HG02943 (cell line): Measurements from ENCODE around the gene DPY19L3.
"Not testable (repeated sequence)": the region's sequence is repeated elsewhere in the genome, so short reads cannot be mapped to it uniquely, and the experiment has no call there.

Experiments used
- ATAC-seq: cut with Tn5 transposase; IDR thresholded peaks from one replicate; pipeline ENCODE4 v1.9.1; 2021; ENCODE audit warnings: mild to moderate bottlenecking, low read depth, moderate library complexity; ENCODE audit not compliant: unreplicated experiment

Gene DPY19L3

GRCh38 chr19:32489971-32490370, 84.4 kb downstream of the DPY19L3 start:
- ATAC-seq, result no peak

GRCh38 chr19:32497391-32497790, 91.8 kb downstream of the DPY19L3 start:
- ATAC-seq, result no peak

GRCh38 chr19:32498648-32499200, 93.2 kb downstream of the DPY19L3 start:
- no peak for ATAC-seq

GRCh38 chr19:32512498-32512897, 106.9 kb downstream of the DPY19L3 start:
- ATAC-seq, result not testable (repeated sequence)

GRCh38 chr19:32519023-32519422, 113.5 kb downstream of the DPY19L3 start:
- ATAC-seq, result no peak

GRCh38 chr19:32522967-32523366, 117.4 kb downstream of the DPY19L3 start:
- ATAC-seq, result no peak

GRCh38 chr19:32526895-32527294, 121.3 kb downstream of the DPY19L3 start:
- no peak for ATAC-seq

GRCh38 chr19:32530773-32531172, 125.2 kb downstream of the DPY19L3 start:
- no peak for ATAC-seq

- no peak for ATAC-seq
These were observed 126.7 kb downstream of the DPY19L3 start for GRCh38 chr19:32532233-32532632.
